ENCODE results near the gene NUDT9. TPM values are rescaled to one million over a fixed set of nuclear protein-coding genes. Genes with fewer than 3 reads are reported as not detected.
"Not testable (repeated sequence)": the region's sequence is repeated elsewhere in the genome, so short reads cannot be mapped to it uniquely, and the experiment has no call there.

Gene NUDT9
- total RNA-seq, 2 experiments from 2014 or later: 12.1 to 13.4 TPM

DNA sequence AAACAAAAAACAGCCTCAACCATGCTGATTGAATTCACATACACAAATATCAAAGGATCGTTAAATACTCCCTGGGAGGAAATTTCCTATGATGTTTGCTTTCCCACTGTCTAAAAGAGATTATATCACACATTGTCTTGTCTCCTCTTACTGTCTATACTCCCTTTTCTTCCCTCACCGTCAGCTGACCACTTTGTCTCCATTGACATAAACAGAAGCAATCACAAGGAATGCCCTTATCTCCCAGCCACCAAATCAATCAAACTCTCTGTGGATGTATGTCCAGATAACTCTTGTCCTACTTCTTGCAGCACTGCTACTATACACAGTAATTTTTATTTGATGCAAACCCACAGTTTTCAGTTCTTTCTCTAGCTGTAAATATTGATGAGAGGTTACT is 12.2 kb upstream of the NUDT9 start:
- H3K9me3 Mint-ChIP-seq: no peaks in the 10 kb centered on the region
- intact Hi-C loops (cut with micrococcal nuclease): no loop called here
- CTCF ChIA-PET: no interaction called here
- H3K36me3 Mint-ChIP-seq (ENCODE audit: low read depth): no peaks in the 10 kb centered on the region
- peaks cover 2% of the 10 kb centered on the region for H3K27me3 Mint-ChIP-seq (ENCODE audit: low read depth)
- no peak for DNase-seq
- H3K4me3 Mint-ChIP-seq: no peak overlapping the region
- H3K4me1 Mint-ChIP-seq (ENCODE audit: low read depth): peaks cover 11% of the 10 kb centered on the region
- no peak overlapping the region for H3K27ac Mint-ChIP-seq

DNA sequence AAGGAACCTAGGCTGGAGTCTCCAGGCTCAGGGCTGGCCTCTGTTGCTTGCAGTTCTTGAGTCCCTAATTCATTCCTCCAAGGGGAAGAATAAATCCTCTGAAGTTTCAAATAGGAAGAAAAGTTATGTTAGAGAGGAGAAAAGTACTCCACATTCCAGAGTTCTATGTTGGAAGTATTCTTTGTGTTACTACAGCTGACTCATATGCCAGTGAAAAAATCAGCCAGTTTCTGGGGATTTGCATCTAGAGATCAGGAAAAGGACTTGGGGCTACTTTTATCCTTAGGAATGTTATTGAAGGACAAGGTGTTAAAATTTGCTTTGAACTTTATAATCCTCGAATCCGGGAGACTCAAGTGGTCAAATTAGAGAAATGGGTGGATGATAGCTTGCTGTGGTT is 11.7 kb upstream of the NUDT9 start:
- Mint-ChIP-seq H3K4me1 (ENCODE audit: low read depth) (peaks cover 11% of the 10 kb centered on the region), H3K27ac (no peak overlapping the region), H3K4me3 (no peak overlapping the region), H3K9me3 (no peaks in the 10 kb centered on the region), H3K27me3 (ENCODE audit: low read depth) (peaks cover 2% of the 10 kb centered on the region), H3K36me3 (ENCODE audit: low read depth) (no peaks in the 10 kb centered on the region)
- DNase-seq: no peak
- CTCF ChIA-PET: no interaction called here
- intact Hi-C loops (cut with micrococcal nuclease): no loop called here

DNA sequence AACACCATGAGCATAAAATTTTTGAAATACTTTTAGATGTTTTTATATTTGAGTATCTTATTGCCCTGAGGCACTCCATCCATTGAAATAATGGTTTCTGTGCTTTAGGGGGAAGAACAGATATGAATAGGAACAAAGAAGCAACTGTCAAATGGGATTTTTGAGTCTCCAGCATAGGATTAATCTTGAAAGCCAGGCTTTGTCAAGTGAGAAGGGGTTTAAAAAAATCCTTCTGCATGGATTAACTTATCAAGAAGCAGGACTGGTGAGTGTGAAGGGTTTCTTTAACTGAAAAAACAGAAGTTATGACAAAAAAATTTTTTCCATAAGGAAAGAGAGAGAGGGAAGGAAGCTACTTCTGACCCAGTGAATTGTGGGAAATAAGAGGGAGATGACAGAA is 7.6 kb upstream of the NUDT9 start:
- Mint-ChIP-seq H3K4me3 (no peak overlapping the region), H3K27ac (no peak overlapping the region), H3K36me3 (ENCODE audit: low read depth) (no peaks in the 10 kb centered on the region), H3K4me1 (ENCODE audit: low read depth) (no peaks in the 10 kb centered on the region), H3K9me3 (no peaks in the 10 kb centered on the region), H3K27me3 (ENCODE audit: low read depth) (peaks cover 2% of the 10 kb centered on the region)
- no peak for DNase-seq
- intact Hi-C loops (cut with micrococcal nuclease): no loop called here
- CTCF ChIA-PET: interaction anchor here (1.1 to 2.4 kb wide), 2 partner anchors 24 to 39 kb away, joined by 4 to 11 read pairs; partner anchors contain the start of gene HSD17B11

DNA sequence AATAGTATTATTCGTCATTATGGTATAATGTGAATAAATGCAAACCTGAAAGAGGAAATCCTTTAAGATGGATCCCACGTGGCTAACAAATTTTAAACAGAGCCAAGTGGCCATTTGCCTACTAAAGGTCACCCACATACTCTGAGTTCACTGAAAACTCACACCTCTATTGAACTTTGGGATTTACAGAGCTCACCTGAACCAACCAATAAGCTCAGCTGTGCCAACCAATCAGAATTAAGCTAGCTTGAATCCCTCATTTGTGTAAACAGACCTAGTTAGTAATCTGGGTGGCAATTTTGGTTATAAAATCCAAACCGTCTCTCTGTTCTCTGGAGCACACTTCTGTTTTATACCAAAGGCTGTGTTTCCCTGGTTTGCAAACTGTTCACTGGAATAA is 5.4 kb upstream of the NUDT9 start:
- no peak for DNase-seq
- no peaks in the 10 kb centered on the region for H3K9me3 Mint-ChIP-seq
- no peak overlapping the region for H3K4me3 Mint-ChIP-seq
- no peaks in the 10 kb centered on the region for H3K36me3 Mint-ChIP-seq (ENCODE audit: low read depth)
- H3K27ac Mint-ChIP-seq: no peak overlapping the region
- CTCF ChIA-PET: no interaction called here
- no peaks in the 10 kb centered on the region for H3K27me3 Mint-ChIP-seq (ENCODE audit: low read depth)
- peaks cover 7% of the 10 kb centered on the region for H3K4me1 Mint-ChIP-seq (ENCODE audit: low read depth)
- intact Hi-C loops (cut with micrococcal nuclease): no loop called here

DNA sequence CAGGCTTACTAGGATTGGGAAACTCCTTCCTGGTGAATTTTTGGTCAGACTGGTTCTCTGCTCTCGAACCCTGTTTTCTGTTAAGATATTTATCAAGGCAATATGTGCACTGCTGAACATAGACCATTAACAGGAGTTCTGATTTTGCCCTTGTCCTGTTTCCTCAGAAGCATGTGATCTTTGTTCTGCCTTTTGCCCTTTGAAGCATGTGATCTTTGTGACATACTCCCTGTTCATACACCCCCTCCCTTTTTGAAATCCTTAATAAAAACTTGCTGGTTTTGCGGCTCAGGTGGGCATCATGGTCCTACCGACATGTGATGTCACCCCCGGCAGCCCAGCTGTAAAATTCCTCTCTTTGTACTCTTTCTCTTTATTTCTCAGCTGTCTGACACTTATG is 4.0 kb upstream of the NUDT9 start:
- CTCF ChIA-PET; H3K4me1 Mint-ChIP-seq (ENCODE audit: low read depth); DNase-seq; intact Hi-C loops (cut with micrococcal nuclease); H3K27me3 Mint-ChIP-seq (ENCODE audit: low read depth); H3K9me3 Mint-ChIP-seq; H3K27ac Mint-ChIP-seq; H3K36me3 Mint-ChIP-seq (ENCODE audit: low read depth); H3K4me3 Mint-ChIP-seq: not testable (repeated sequence)

DNA sequence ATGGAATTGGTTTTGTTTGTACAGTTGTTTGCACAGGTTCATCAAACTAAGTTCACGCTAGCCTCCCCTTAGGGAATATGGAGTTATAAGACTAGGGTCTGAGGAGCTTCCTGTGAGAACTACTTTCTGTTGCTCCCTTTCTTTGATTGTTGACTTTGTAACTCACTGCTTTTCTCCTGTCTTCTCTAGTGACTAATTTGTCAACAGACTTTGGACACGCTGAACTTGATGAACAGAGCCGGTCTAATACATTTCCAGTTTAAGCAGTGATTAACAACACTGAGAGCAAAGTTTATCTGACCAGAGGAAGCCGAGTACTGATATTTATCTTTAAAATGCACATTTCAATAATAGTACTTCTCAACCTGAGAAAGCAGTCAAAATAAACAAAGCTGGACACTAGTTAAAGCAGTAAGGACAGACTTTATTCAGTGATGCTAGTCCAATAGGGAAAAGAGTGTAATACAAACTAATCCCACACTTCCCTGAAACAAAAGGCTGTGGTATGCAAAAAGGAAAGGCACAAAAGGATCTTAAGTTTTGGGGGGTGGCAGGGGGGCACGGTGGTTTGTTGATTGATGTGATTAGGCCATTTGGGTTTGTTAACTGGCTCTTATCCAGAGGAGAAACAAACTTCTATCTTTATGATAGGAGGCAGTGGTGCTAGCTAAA is 2.7 kb upstream of the NUDT9 start:
- H3K27ac Mint-ChIP-seq: no peak overlapping the region
- no peak for DNase-seq
- CTCF ChIA-PET: interaction anchor here (1.2 to 3.7 kb wide), 2 partner anchors 28 to 44 kb away, joined by 6 to 18 read pairs; partner anchors contain the start of gene HSD17B11
- no peaks in the 10 kb centered on the region for H3K36me3 Mint-ChIP-seq (ENCODE audit: low read depth)
- H3K4me1 Mint-ChIP-seq (ENCODE audit: low read depth): peaks cover 17% of the 10 kb centered on the region
- no peaks in the 10 kb centered on the region for H3K27me3 Mint-ChIP-seq (ENCODE audit: low read depth)
- no peak overlapping the region for H3K4me3 Mint-ChIP-seq
- no peaks in the 10 kb centered on the region for H3K9me3 Mint-ChIP-seq
- intact Hi-C loops (cut with micrococcal nuclease): loop anchor here (5.0 kb wide), 1 partner anchor 1038 kb away; the partner anchor contains the start of gene HERC5

DNA sequence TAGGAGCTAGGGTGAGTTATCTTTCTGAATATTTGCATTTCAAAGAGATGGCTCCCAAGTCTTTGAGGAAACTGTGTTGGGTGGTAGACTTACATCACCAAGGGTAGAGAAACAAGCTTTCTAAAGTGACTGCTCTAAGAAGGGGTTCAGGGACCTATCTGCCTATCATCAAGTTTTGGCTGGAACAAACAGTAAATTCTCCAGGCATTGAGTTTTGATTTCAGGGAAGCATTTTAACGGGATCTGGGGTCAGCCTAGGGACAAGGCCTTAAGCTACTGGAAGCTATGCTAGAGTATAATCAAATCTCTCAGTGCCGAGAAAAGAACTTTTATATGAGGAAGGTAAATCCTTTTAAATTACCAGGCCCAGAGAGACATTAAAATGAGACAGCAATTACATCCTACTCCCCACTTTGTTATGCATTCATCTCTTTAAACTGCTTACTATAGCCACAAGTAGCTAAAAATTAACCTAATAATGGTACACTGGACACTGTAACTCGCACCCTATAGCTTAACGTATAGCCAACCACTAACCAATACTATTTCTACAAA is 2.0 kb upstream of the NUDT9 start:
- Mint-ChIP-seq H3K27ac (no peak overlapping the region), H3K36me3 (ENCODE audit: low read depth) (no peaks in the 10 kb centered on the region), H3K27me3 (ENCODE audit: low read depth) (no peaks in the 10 kb centered on the region), H3K9me3 (no peaks in the 10 kb centered on the region), H3K4me3 (no peak overlapping the region), H3K4me1 (ENCODE audit: low read depth) (peaks cover 22% of the 10 kb centered on the region)
- CTCF ChIA-PET: interaction anchor here (0.5 to 3.7 kb wide), 3 partner anchors 29 to 469 kb away, joined by 4 to 18 read pairs (median 6); partner anchors contain the start of gene HSD17B11
- no peak for DNase-seq
- intact Hi-C loops (cut with micrococcal nuclease): loop anchor here (5.0 kb wide), 1 partner anchor 1037 kb away; the partner anchor contains the start of gene HERC5

DNA sequence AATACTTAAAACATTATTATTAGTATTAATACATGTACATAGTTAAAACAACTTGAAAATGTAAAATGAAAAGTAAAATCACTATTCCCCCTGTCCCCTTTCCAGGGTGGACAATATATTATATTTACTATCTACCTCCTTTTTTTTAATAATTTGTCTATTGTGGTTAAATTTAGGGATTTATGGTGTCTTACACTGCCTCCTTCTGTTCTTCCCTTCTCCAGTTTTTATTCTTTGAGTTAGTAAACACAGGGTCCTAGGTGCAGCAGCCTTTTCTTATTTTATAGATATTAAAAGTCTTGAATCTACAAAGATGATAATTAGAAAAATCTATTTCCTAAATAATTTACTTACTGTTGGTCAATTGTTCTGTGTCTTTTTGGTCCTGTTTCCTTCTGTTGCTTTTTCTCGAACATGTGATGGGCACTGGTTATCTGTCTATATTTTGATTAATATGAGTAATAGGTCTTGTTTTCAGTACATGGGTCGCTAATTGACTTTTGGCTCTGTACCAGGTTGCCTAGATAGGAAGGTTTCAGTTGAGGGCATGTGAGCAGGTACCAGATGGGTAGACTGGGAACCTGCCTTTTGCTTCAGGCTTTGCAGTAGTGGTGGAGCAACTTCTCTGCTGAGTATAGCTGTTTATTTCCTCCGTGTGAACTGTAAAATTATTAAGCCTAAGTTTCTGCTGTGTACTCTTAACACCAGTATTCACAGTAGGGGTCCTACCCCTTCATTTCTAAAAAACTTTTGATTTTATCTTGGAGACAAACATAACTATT is 1.1 kb downstream of the NUDT9 start:
- H3K27me3 Mint-ChIP-seq (ENCODE audit: low read depth): no peaks in the 10 kb centered on the region
- H3K36me3 Mint-ChIP-seq (ENCODE audit: low read depth): no peaks in the 10 kb centered on the region
- intact Hi-C loops (cut with micrococcal nuclease): loop anchor here (2.0 to 5.0 kb wide), 6 partner anchors 203 to 1034 kb away; partner anchors contain the start of genes AFF1, HERC5 and KLHL8
- no peak for DNase-seq
- peak overlapping the region; percentile 98 for H3K4me3 Mint-ChIP-seq
- CTCF ChIA-PET: interaction anchor here (3.7 kb wide), 1 partner anchor 47 kb away, joined by 18 read pairs; no protein-coding TSS in a partner anchor
- H3K27ac Mint-ChIP-seq: peak overlapping the region; percentile 50
- H3K9me3 Mint-ChIP-seq: no peaks in the 10 kb centered on the region
- peaks cover 39% of the 10 kb centered on the region for H3K4me1 Mint-ChIP-seq (ENCODE audit: low read depth)

DNA sequence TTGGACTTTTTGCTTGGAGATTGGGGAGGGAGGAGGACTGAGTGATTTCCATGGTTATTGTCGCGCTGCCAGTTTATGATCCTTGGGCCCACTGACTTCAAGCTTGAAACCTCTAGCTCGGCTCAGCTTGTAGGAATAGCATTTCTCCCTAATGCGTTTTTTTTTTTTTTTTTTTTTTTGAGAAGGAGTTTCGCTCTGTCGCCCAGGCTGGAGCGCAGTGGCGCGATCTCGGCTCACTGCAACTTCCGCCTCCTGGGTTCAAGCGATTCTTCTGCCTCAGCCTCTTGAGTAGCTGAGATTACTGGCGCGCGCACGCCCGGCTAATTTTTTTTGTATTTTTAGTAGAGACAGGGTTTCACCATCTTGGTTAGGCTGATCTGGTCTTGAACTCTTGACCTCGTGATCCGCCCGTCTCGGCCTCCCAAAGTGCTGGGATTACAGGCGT is 1.7 kb downstream of the NUDT9 start:
- H3K27me3 Mint-ChIP-seq (ENCODE audit: low read depth); DNase-seq; H3K36me3 Mint-ChIP-seq (ENCODE audit: low read depth); H3K9me3 Mint-ChIP-seq; CTCF ChIA-PET: not testable (repeated sequence)
- intact Hi-C loops (cut with micrococcal nuclease): loop anchor here (5.0 kb wide), 1 partner anchor 1033 kb away; the partner anchor contains the start of gene HERC5
- Mint-ChIP-seq H3K4me1 (ENCODE audit: low read depth) (peaks cover 39% of the 10 kb centered on the region), H3K4me3 (peak overlapping the region; percentile 74), H3K27ac (peak overlapping the region; percentile 50)

DNA sequence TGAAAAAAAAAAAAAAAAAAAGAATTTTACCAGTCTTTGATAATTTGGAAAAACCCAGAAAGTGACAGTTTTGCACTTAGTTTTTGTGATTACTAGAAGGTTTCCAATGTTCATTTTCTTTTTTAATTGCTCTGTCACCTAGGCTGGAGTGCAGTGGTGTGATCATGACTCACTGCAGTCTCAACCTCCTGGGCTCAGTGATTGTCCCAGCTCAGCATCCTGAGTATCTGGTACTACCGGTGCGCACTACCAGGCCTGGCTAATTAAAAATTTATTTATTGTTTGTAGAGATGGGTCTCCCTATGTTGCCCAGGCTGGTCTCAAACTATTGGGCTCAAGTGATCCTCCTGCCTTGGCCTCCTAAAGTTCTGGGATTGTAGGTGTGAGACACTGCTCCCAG is 3.3 kb downstream of the NUDT9 start:
- Mint-ChIP-seq H3K9me3 (no peaks in the 10 kb centered on the region), H3K4me1 (ENCODE audit: low read depth) (peaks cover 51% of the 10 kb centered on the region), H3K4me3 (no peak overlapping the region), H3K27me3 (ENCODE audit: low read depth) (no peaks in the 10 kb centered on the region), H3K36me3 (ENCODE audit: low read depth) (no peaks in the 10 kb centered on the region), H3K27ac (no peak overlapping the region)
- CTCF ChIA-PET: interaction anchor here (0.7 to 1.0 kb wide), 2 partner anchors 50 to 276 kb away, joined by 4 to 5 read pairs; no protein-coding TSS in a partner anchor
- intact Hi-C loops (cut with micrococcal nuclease): loop anchor here (5.0 kb wide), 1 partner anchor 323 kb away; no protein-coding TSS in a partner anchor
- DNase-seq: peak; percentile 49

DNA sequence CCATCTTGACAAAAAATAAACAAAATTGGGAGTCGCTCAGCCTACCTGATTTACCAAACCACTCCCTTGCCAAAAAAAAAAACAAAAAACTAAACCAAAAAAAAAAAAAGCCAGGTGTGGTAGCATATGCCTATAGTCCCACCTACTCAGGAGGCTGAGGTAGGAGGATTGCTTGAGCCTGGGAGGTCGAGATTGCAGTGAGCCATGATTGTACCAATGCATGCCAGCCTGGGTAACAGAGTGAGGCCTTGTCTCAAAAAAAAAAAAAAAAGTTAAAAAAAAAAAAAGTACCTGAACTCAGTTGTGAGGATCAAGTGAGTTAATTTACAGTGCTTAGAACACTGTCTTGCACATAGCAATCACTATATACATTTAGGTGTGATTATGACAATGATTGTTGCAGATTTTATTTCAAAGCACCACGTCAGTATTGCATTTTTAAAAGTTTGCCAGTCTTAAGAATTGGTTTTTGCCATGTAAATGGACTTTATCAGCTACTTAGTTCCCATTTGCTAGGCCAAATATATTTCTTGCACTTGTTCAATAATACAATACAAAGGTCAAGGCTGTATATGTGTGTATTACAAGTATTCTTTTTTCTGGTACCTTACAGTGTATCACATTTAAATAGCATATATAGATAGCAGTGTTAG is 4.6 kb downstream of the NUDT9 start:
- DNase-seq: no peak
- Mint-ChIP-seq H3K9me3 (no peaks in the 10 kb centered on the region), H3K27ac (no peak overlapping the region), H3K4me3 (no peak overlapping the region), H3K27me3 (ENCODE audit: low read depth) (no peaks in the 10 kb centered on the region), H3K36me3 (ENCODE audit: low read depth) (no peaks in the 10 kb centered on the region), H3K4me1 (ENCODE audit: low read depth) (peaks cover 49% of the 10 kb centered on the region)
- CTCF ChIA-PET: no interaction called here
- intact Hi-C loops (cut with micrococcal nuclease): loop anchor here (5.0 kb wide), 1 partner anchor 325 kb away; no protein-coding TSS in a partner anchor

DNA sequence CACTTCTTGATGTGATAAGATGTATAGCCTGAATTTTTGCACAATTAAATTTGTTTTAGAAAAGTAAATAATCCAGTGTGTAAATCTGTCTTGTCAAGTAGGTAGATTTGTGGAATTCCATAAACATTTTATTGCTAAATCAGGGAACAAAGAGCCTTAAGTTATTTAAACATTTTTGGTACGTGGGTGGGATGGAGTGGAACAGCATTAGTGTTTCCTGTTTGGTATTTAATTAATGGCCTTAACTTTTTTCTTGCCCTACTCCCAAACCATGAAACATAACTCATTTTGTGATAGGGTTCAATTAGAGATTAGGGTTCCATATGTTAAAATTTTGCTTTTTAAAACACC is 5.1 kb downstream of the NUDT9 start:
- CTCF ChIA-PET: interaction anchor here (0.5 kb wide), 1 partner anchor 536 kb away, joined by 3 read pairs; no protein-coding TSS in a partner anchor
- H3K36me3 Mint-ChIP-seq (ENCODE audit: low read depth): no peaks in the 10 kb centered on the region

More for the DNA sequence above, 5.1 kb downstream of the NUDT9 start:
- Mint-ChIP-seq H3K27me3 (ENCODE audit: low read depth) (no peaks in the 10 kb centered on the region), H3K9me3 (no peaks in the 10 kb centered on the region), H3K4me3 (no peak overlapping the region), H3K27ac (no peak overlapping the region), H3K4me1 (ENCODE audit: low read depth) (peaks cover 51% of the 10 kb centered on the region)
- intact Hi-C loops (cut with micrococcal nuclease): loop anchor here (5.0 kb wide), 1 partner anchor 325 kb away; no protein-coding TSS in a partner anchor
- no peak for DNase-seq

All from activated naive CD4-positive, alpha-beta T cell treated with anti-CD3 and anti-CD28 coated beads for 36 hours (primary cell).